ENCODE results near the gene TAS1R2.

Gene TAS1R2

GRCh38 chr1:18885311-18886002 is 26.0 kb upstream of the TAS1R2 start:
- Histone ChIP-seq H3K23ac (ENCODE audit: low read length) (no peak overlapping the region), H2BK12ac (ENCODE audit: low read length) (no peak overlapping the region), H3K14ac (ENCODE audit: low read length) (no peak overlapping the region), H2AFZ (ENCODE audit: insufficient read depth, low read length, poor library complexity) (no peak overlapping the region), H3K9me3 (ENCODE audit: insufficient read depth, low read depth, low read length) (peaks cover 6% of the 10 kb centered on the region), H3K36me3 (ENCODE audit: control insufficient read depth in 1 of 2, insufficient read depth in 2 of 2, low read length in 2 of 2) (peaks cover 48 to 63% of the 10 kb centered on the region in 2 experiments), H3K79me2 (ENCODE audit: control insufficient read depth, insufficient read depth, low read length, poor library complexity) (no peaks in the 10 kb centered on the region), H3K79me1 (ENCODE audit: low read length) (peaks cover 4% of the 10 kb centered on the region), H3K27ac (ENCODE audit: low read depth, low read length) (no peak overlapping the region), H3K4me3 (ENCODE audit: low read depth, low read length) (no peak overlapping the region), H2BK5ac (ENCODE audit: low read depth, low read length, poor library complexity) (no peak overlapping the region), H3K4me2 (ENCODE audit: low read length) (no peak overlapping the region), H3K4me1 (ENCODE audit: control insufficient read depth in 1 of 2, insufficient read depth in 2 of 2, low read length in 2 of 2) (peaks cover 6 to 10% of the 10 kb centered on the region in 2 experiments), H3K9ac (ENCODE audit: low read length) (no peak overlapping the region), H2AK5ac (ENCODE audit: low read length) (no peak overlapping the region), H4K8ac (ENCODE audit: low read depth, low read length) (no peak overlapping the region), H4K12ac (ENCODE audit: low read depth, low read length) (no peak overlapping the region), H3K4ac (ENCODE audit: low read depth, low read length) (no peak overlapping the region), H3K18ac (ENCODE audit: low read length) (no peak overlapping the region), H2BK120ac (ENCODE audit: insufficient read depth, low read length, poor library complexity) (no peak overlapping the region), H3K27me3 (ENCODE audit: insufficient read depth, low read length) (no peaks in the 10 kb centered on the region), H4K91ac (ENCODE audit: low read depth, low read length) (peak overlapping the region; percentile 35)
- DNase-seq = no peak
- WGBS (ENCODE audit: extremely low coverage, insufficient coverage, insufficient read length) = no CpG with 5 or more reads among the region's 17 CpGs

- H2AFZ ChIP-seq (ENCODE audit: insufficient read depth, low read length, poor library complexity) = no peak overlapping the region
- no peak overlapping the region for H3K27ac ChIP-seq (ENCODE audit: low read depth, low read length)
- H3K18ac ChIP-seq (ENCODE audit: low read length) = no peak overlapping the region
- no peak for DNase-seq
- peak overlapping the region; percentile 19 for H2BK12ac ChIP-seq (ENCODE audit: low read length)
- no peak overlapping the region for H4K12ac ChIP-seq (ENCODE audit: low read depth, low read length)
- no peak overlapping the region for H3K4ac ChIP-seq (ENCODE audit: low read depth, low read length)
- no peak overlapping the region for H4K8ac ChIP-seq (ENCODE audit: low read depth, low read length)
- H3K27me3 ChIP-seq (ENCODE audit: insufficient read depth, low read length) = no peaks in the 10 kb centered on the region
- H3K9ac ChIP-seq (ENCODE audit: low read length) = no peak overlapping the region
- H3K36me3 ChIP-seq (ENCODE audit: control insufficient read depth in 1 of 2, insufficient read depth in 2 of 2, low read length in 2 of 2) = peaks cover 50 to 61% of the 10 kb centered on the region in 2 experiments
- H3K23ac ChIP-seq (ENCODE audit: low read length) = no peak overlapping the region
- peak overlapping the region; percentile 3 for H4K91ac ChIP-seq (ENCODE audit: low read depth, low read length)
- H3K79me2 ChIP-seq (ENCODE audit: control insufficient read depth, insufficient read depth, low read length, poor library complexity) = no peaks in the 10 kb centered on the region
- WGBS (ENCODE audit: extremely low coverage, insufficient coverage, insufficient read length) = no CpG with 5 or more reads among the region's 6 CpGs
- H3K4me3 ChIP-seq (ENCODE audit: low read depth, low read length) = no peak overlapping the region
- H3K4me2 ChIP-seq (ENCODE audit: low read length) = no peak overlapping the region
- H3K79me1 ChIP-seq (ENCODE audit: low read length) = peaks cover 2% of the 10 kb centered on the region
- H3K4me1 ChIP-seq (ENCODE audit: control insufficient read depth in 1 of 2, insufficient read depth in 2 of 2, low read length in 2 of 2) = peaks cover 4 to 6% of the 10 kb centered on the region in 2 experiments
- H3K9me3 ChIP-seq (ENCODE audit: insufficient read depth, low read depth, low read length) = peaks cover 3% of the 10 kb centered on the region
- no peak overlapping the region for H3K14ac ChIP-seq (ENCODE audit: low read length)
- H2AK5ac ChIP-seq (ENCODE audit: low read length) = peak overlapping the region; percentile 6
- H2BK120ac ChIP-seq (ENCODE audit: insufficient read depth, low read length, poor library complexity) = no peak overlapping the region
- H2BK5ac ChIP-seq (ENCODE audit: low read depth, low read length, poor library complexity) = no peak overlapping the region
These were observed 25.3 kb upstream of the TAS1R2 start for GRCh38 chr1:18884727-18885126.

GRCh38 chr1:18884419-18884717 is 24.9 kb upstream of the TAS1R2 start:
- Histone ChIP-seq H3K14ac (ENCODE audit: low read length) (no peak overlapping the region), H2BK12ac (ENCODE audit: low read length) (no peak overlapping the region), H3K79me2 (ENCODE audit: control insufficient read depth, insufficient read depth, low read length, poor library complexity) (no peaks in the 10 kb centered on the region), H3K36me3 (ENCODE audit: control insufficient read depth in 1 of 2, insufficient read depth in 2 of 2, low read length in 2 of 2) (peaks cover 54 to 63% of the 10 kb centered on the region in 2 experiments), H3K4me1 (ENCODE audit: control insufficient read depth in 1 of 2, insufficient read depth in 2 of 2, low read length in 2 of 2) (peaks cover 4 to 6% of the 10 kb centered on the region in 2 experiments), H3K27me3 (ENCODE audit: insufficient read depth, low read length) (no peaks in the 10 kb centered on the region), H3K9me3 (ENCODE audit: insufficient read depth, low read depth, low read length) (peaks cover 2% of the 10 kb centered on the region), H3K4ac (ENCODE audit: low read depth, low read length) (no peak overlapping the region), H3K4me2 (ENCODE audit: low read length) (no peak overlapping the region), H2AFZ (ENCODE audit: insufficient read depth, low read length, poor library complexity) (no peak overlapping the region), H3K23ac (ENCODE audit: low read length) (no peak overlapping the region), H3K4me3 (ENCODE audit: low read depth, low read length) (no peak overlapping the region), H2BK5ac (ENCODE audit: low read depth, low read length, poor library complexity) (no peak overlapping the region), H4K91ac (ENCODE audit: low read depth, low read length) (no peak overlapping the region), H2AK5ac (ENCODE audit: low read length) (no peak overlapping the region), H3K18ac (ENCODE audit: low read length) (no peak overlapping the region), H3K79me1 (ENCODE audit: low read length) (peaks cover 1% of the 10 kb centered on the region), H4K8ac (ENCODE audit: low read depth, low read length) (no peak overlapping the region), H3K9ac (ENCODE audit: low read length) (no peak overlapping the region), H2BK120ac (ENCODE audit: insufficient read depth, low read length, poor library complexity) (no peak overlapping the region), H3K27ac (ENCODE audit: low read depth, low read length) (no peak overlapping the region), H4K12ac (ENCODE audit: low read depth, low read length) (no peak overlapping the region)
- WGBS (ENCODE audit: extremely low coverage, insufficient coverage, insufficient read length) = no CpG with 5 or more reads among the region's 4 CpGs
- no peak for DNase-seq

- no peak overlapping the region for H2BK12ac ChIP-seq (ENCODE audit: low read length)
- H3K9me3 ChIP-seq (ENCODE audit: insufficient read depth, low read depth, low read length) = peaks cover 2% of the 10 kb centered on the region
- H3K4me1 ChIP-seq (ENCODE audit: control insufficient read depth in 1 of 2, insufficient read depth in 2 of 2, low read length in 2 of 2) = peaks cover 4 to 6% of the 10 kb centered on the region in 2 experiments
- no peak overlapping the region for H4K91ac ChIP-seq (ENCODE audit: low read depth, low read length)
- H3K14ac ChIP-seq (ENCODE audit: low read length) = no peak overlapping the region
- no peak overlapping the region for H2AK5ac ChIP-seq (ENCODE audit: low read length)
- H3K23ac ChIP-seq (ENCODE audit: low read length) = no peak overlapping the region
- no peak overlapping the region for H3K4me2 ChIP-seq (ENCODE audit: low read length)
- H3K79me1 ChIP-seq (ENCODE audit: low read length) = no peaks in the 10 kb centered on the region
- no peak overlapping the region for H2BK120ac ChIP-seq (ENCODE audit: insufficient read depth, low read length, poor library complexity)
- no peak overlapping the region for H2AFZ ChIP-seq (ENCODE audit: insufficient read depth, low read length, poor library complexity)
- DNase-seq = peak; percentile 62 to 85
- peaks cover 59 to 65% of the 10 kb centered on the region in 2 experiments for H3K36me3 ChIP-seq (ENCODE audit: control insufficient read depth in 1 of 2, insufficient read depth in 2 of 2, low read length in 2 of 2)
- H3K4me3 ChIP-seq (ENCODE audit: low read depth, low read length) = no peak overlapping the region
- H2BK5ac ChIP-seq (ENCODE audit: low read depth, low read length, poor library complexity) = no peak overlapping the region
- no peak overlapping the region for H3K4ac ChIP-seq (ENCODE audit: low read depth, low read length)
- no peak overlapping the region for H4K8ac ChIP-seq (ENCODE audit: low read depth, low read length)
- no CpG with 5 or more reads among the region's 14 CpGs for WGBS (ENCODE audit: extremely low coverage, insufficient coverage, insufficient read length)
- no peak overlapping the region for H3K9ac ChIP-seq (ENCODE audit: low read length)
- no peaks in the 10 kb centered on the region for H3K27me3 ChIP-seq (ENCODE audit: insufficient read depth, low read length)
- H3K18ac ChIP-seq (ENCODE audit: low read length) = no peak overlapping the region
- no peak overlapping the region for H3K27ac ChIP-seq (ENCODE audit: low read depth, low read length)
- H4K12ac ChIP-seq (ENCODE audit: low read depth, low read length) = no peak overlapping the region
- no peaks in the 10 kb centered on the region for H3K79me2 ChIP-seq (ENCODE audit: control insufficient read depth, insufficient read depth, low read length, poor library complexity)
These were observed 24.4 kb upstream of the TAS1R2 start for GRCh38 chr1:18883636-18884418.
